ENCODE results near the gene NADSYN1. TPM values are rescaled to one million over a fixed set of nuclear protein-coding genes. Genes with fewer than 3 reads are reported as not detected.

Gene NADSYN1
- total RNA-seq, 2 donors from 2014 or later = 45.7 to 71.2 TPM

GRCh38 chr11:71505001-71505400 is 52.0 kb downstream of the NADSYN1 start:
- no peaks in the 10 kb centered on the region for H3K4me1 ChIP-seq
- H3K36me3 ChIP-seq (replicated peaks in 1 of 2; ENCODE audit: insufficient read depth in 1 of 2, low read depth in 2 of 2) = peaks cover 0 to 2% of the 10 kb centered on the region in 2 donors
- no peak for TF ChIP-seq POLR2A (IDR thresholded peaks at IDR 0.05)
- TF ChIP-seq, protein P1, sequence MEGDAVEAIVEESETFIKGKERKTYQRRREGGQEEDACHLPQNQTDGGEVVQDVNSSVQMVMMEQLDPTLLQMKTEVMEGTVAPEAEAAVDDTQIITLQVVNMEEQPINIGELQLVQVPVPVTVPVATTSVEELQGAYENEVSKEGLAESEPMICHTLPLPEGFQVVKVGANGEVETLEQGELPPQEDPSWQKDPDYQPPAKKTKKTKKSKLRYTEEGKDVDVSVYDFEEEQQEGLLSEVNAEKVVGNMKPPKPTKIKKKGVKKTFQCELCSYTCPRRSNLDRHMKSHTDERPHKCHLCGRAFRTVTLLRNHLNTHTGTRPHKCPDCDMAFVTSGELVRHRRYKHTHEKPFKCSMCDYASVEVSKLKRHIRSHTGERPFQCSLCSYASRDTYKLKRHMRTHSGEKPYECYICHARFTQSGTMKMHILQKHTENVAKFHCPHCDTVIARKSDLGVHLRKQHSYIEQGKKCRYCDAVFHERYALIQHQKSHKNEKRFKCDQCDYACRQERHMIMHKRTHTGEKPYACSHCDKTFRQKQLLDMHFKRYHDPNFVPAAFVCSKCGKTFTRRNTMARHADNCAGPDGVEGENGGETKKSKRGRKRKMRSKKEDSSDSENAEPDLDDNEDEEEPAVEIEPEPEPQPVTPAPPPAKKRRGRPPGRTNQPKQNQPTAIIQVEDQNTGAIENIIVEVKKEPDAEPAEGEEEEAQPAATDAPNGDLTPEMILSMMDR (IDR thresholded peaks at IDR 0.05) = no peak
- DNase-seq = no peak
- 36 to 45% methylated on average over 2 of the region's 2 CpGs for WGBS, 2 donors
- no peak for ATAC-seq
- H3K4me3 ChIP-seq = no peak overlapping the region
- intact Hi-C loops (cut with DNase I) = no loop called here
- H3K27ac ChIP-seq = no peak overlapping the region
- no peaks in the 10 kb centered on the region for H3K27me3 ChIP-seq
- no peaks in the 10 kb centered on the region for H3K9me3 ChIP-seq

DNA sequence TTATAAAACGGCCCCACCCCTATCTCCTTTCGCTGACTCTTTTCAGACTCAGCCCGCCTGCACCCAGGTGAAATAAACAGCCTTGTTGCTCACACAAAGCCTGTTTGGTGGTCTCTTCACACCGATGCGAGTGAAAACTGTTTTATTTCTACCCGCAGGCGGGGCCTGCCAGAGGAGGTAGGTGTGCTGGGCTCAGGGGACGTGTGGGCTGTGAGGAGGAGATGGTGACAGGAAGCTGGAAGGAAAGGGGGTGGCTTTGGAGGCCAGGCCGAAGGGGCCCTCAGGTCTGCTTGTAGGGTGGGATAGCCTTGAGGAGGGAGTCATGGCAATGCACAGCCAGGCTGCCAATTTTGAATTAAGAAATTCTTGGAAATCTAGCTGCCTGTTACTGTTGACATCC is 52.8 kb downstream of the NADSYN1 start:
- no peak for TF ChIP-seq POLR2A (IDR thresholded peaks at IDR 0.05)
- TF ChIP-seq, protein P1 (IDR thresholded peaks at IDR 0.05) = no peak
- H3K9me3 ChIP-seq = no peaks in the 10 kb centered on the region
- DNase-seq (no peak), ATAC-seq (no peak)
- H3K4me3 ChIP-seq = no peak overlapping the region
- 92% methylated on average over 9 of the region's 9 CpGs for WGBS, 2 donors
- no peak overlapping the region for H3K27ac ChIP-seq
- H3K27me3 ChIP-seq = no peaks in the 10 kb centered on the region
- intact Hi-C loops (cut with DNase I) = no loop called here
- H3K36me3 ChIP-seq (replicated peaks in 1 of 2; ENCODE audit: insufficient read depth in 1 of 2, low read depth in 2 of 2) = no peaks in the 10 kb centered on the region
- H3K4me1 ChIP-seq = no peaks in the 10 kb centered on the region

DNA sequence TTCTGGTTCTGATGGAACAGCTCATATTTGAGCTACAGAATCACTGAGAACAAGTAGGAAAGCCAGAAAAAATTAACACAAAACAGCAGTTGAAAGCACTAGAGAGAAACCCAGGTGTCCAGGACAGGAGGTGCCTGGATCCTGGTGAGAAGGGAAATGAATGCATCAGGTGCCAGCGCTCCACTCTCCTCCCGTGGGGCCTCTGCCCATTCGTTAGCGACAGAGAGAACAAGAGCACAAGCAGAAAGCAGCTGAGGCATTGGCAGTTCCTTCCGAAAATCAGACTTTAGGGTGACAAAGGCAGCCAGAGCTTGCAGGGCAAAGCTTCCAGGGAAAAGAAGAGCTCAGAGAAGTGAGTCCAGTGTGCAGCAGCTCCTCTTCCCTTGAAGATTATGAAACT is 54.1 kb downstream of the NADSYN1 start:
- H3K27ac ChIP-seq = no peak overlapping the region
- no peak for DNase-seq
- intact Hi-C loops (cut with DNase I) = no loop called here
- TF ChIP-seq POLR2A (IDR thresholded peaks at IDR 0.05) = no peak
- TF ChIP-seq, protein P1 (IDR thresholded peaks at IDR 0.05) = no peak
- WGBS, 2 donors = 91 to 92% methylated on average over 5 of the region's 5 CpGs
- H3K27me3 ChIP-seq = no peaks in the 10 kb centered on the region
- no peaks in the 10 kb centered on the region for H3K4me1 ChIP-seq
- ATAC-seq = no peak
- H3K9me3 ChIP-seq = no peaks in the 10 kb centered on the region
- H3K36me3 ChIP-seq (replicated peaks in 1 of 2; ENCODE audit: insufficient read depth in 1 of 2, low read depth in 2 of 2) = no peaks in the 10 kb centered on the region
- no peak overlapping the region for H3K4me3 ChIP-seq

DNA sequence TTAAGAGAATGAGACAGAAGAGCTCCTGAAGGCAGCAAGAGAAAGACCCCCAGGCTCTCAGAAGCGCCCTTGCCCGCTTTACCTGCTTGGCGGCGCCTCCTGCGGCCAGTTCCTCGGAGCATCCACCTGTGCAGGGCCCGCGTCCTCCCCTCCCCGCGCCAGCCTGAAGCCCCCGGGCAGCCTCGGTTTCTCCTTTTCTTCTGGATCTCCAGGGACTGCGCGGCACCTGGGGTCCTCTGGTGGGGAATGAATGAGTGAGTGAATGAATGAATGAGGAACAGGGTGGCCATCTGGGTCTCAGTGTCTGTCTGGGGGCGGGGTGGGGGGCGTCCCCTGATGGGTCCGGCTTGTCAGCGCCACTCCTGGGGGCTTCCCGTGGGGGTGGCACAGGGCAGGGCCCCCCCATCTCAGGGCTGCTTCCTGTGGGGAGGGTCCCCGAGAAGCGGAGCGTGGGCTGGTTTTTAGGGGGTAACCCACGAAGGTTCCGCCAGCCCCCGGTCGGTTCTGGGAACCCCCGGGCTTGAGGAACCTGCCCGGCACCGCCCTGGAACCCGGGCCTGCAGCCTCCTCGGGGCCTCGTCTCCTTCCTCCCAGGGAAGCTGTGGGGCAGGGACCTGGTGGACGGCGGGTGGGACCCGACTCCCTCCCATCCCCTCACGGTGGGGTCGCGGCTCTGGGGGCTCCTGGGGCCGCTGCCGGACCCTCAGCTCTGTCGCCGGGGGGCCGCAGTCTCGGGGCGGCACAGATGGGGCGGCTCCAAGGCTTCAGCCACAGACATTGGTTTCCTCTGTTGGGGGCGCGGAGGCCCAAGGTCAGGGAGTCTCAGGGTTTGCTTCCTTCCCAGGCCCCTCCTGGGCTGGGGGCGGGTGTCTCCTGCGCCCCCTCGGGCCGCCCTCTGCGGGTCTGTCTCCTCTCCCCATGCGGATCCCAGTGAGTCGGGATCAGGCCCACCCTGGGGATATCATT is 65.8 kb downstream of the NADSYN1 start:
- ATAC-seq = no peak
- no peak for DNase-seq
- Histone ChIP-seq H3K4me1 (no peaks in the 10 kb centered on the region), H3K36me3 (replicated peaks in 1 of 2; ENCODE audit: insufficient read depth in 1 of 2, low read depth in 2 of 2) (no peaks in the 10 kb centered on the region), H3K9me3 (no peaks in the 10 kb centered on the region), H3K27ac (no peak overlapping the region), H3K4me3 (no peak overlapping the region), H3K27me3 (no peaks in the 10 kb centered on the region)
- TF ChIP-seq, protein P1 (IDR thresholded peaks at IDR 0.05) = no peak
- no peak for TF ChIP-seq POLR2A (IDR thresholded peaks at IDR 0.05)
- intact Hi-C loops (cut with DNase I) = no loop called here
- 88 to 91% methylated on average over 18 to 42 of the region's 55 CpGs for WGBS, 2 donors

Data from body of pancreas (tissue), 4 donors.